Measurements from ENCODE around the gene INPP5A. TPM values are rescaled to one million over a fixed set of nuclear protein-coding genes. Genes with fewer than 3 reads are reported as not detected.
"Not testable (repeated sequence)": the region's sequence is repeated elsewhere in the genome, so short reads cannot be mapped to it uniquely, and the experiment has no call there.

The INPP5A gene
- total RNA-seq, 1 donor from 2014 or later, result 36.3 TPM

DNA sequence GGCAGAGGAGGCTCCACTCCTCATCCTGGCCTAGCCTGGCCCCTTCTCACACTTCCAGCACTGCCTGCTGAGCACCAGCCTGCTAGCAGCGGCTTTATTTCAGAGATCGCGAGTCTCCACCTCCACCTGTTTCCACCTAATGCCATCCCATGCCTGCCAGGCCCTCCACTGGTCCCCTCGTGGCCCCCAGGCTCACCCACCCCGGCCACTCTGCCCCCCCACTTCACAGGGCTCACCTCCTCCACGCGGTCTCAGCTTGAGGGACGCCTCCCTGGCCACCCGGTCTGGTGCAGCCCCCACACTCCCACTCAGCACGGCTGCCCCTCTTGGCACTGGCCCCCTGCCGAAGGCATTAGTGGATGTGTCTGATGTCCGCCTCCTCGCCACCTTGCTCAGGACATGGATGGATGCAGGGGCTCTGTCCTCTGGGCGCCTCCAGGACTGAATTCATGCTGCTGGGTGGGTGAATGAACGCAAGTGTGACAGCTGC lies 252.1 kb downstream of the INPP5A start:
- peaks cover 2% of the 10 kb centered on the region for H3K27me3 Mint-ChIP-seq (ENCODE audit: unreplicated experiment)
- no peaks in the 10 kb centered on the region for H3K9me3 Mint-ChIP-seq (ENCODE audit: unreplicated experiment)
- no peaks in the 10 kb centered on the region for H3K4me1 Mint-ChIP-seq (ENCODE audit: low read depth, unreplicated experiment)
- no peak for DNase-seq
- TF ChIP-seq, protein P1, sequence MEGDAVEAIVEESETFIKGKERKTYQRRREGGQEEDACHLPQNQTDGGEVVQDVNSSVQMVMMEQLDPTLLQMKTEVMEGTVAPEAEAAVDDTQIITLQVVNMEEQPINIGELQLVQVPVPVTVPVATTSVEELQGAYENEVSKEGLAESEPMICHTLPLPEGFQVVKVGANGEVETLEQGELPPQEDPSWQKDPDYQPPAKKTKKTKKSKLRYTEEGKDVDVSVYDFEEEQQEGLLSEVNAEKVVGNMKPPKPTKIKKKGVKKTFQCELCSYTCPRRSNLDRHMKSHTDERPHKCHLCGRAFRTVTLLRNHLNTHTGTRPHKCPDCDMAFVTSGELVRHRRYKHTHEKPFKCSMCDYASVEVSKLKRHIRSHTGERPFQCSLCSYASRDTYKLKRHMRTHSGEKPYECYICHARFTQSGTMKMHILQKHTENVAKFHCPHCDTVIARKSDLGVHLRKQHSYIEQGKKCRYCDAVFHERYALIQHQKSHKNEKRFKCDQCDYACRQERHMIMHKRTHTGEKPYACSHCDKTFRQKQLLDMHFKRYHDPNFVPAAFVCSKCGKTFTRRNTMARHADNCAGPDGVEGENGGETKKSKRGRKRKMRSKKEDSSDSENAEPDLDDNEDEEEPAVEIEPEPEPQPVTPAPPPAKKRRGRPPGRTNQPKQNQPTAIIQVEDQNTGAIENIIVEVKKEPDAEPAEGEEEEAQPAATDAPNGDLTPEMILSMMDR (IDR thresholded peaks at IDR 0.05; ENCODE audit: partially characterized antibody, unreplicated experiment), result no peak
- no peak overlapping the region for H3K4me3 Mint-ChIP-seq (ENCODE audit: unreplicated experiment)
- no peaks in the 10 kb centered on the region for H3K36me3 Mint-ChIP-seq (ENCODE audit: unreplicated experiment)
- no peak overlapping the region for H3K27ac Mint-ChIP-seq (ENCODE audit: unreplicated experiment)

DNA sequence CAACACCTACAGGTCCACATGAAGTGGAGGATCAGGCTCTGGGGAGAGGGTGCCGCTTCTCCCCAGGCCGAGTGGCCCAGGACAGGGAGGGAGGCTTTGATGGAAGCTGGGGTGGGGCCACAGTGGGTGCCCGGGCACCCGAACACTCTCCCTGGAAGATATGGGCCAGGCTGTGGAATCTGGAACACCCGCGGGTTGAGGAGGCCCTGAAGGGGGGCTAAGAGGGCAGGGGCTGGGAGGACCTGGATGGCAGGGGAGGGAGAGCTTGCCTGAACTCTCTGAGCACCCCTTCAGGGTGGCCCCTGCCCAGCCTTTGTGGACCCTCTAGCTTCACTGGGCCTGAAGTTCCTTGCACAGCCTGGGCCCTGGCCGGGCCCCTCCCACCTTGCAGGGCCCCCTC lies 252.9 kb downstream of the INPP5A start:
- H3K4me3 Mint-ChIP-seq (ENCODE audit: unreplicated experiment), result no peak overlapping the region
- peaks cover 2% of the 10 kb centered on the region for H3K27me3 Mint-ChIP-seq (ENCODE audit: unreplicated experiment)
- no peaks in the 10 kb centered on the region for H3K9me3 Mint-ChIP-seq (ENCODE audit: unreplicated experiment)
- no peak for DNase-seq
- TF ChIP-seq, protein P1 (IDR thresholded peaks at IDR 0.05; ENCODE audit: partially characterized antibody, unreplicated experiment), result no peak
- no peak overlapping the region for H3K27ac Mint-ChIP-seq (ENCODE audit: unreplicated experiment)
- H3K36me3 Mint-ChIP-seq (ENCODE audit: unreplicated experiment), result no peaks in the 10 kb centered on the region
- no peaks in the 10 kb centered on the region for H3K4me1 Mint-ChIP-seq (ENCODE audit: low read depth, unreplicated experiment)

- Mint-ChIP-seq H3K36me3 (ENCODE audit: unreplicated experiment) (no peaks in the 10 kb centered on the region), H3K27ac (ENCODE audit: unreplicated experiment) (no peak overlapping the region), H3K9me3 (ENCODE audit: unreplicated experiment) (no peaks in the 10 kb centered on the region), H3K27me3 (ENCODE audit: unreplicated experiment) (peaks cover under 1% of the 10 kb centered on the region), H3K4me3 (ENCODE audit: unreplicated experiment) (no peak overlapping the region), H3K4me1 (ENCODE audit: low read depth, unreplicated experiment) (no peaks in the 10 kb centered on the region)
- DNase-seq, result no peak
- TF ChIP-seq, protein P1 (IDR thresholded peaks at IDR 0.05; ENCODE audit: partially characterized antibody, unreplicated experiment), result no peak
These were observed 253.6 kb downstream of the INPP5A start for GRCh38 chr10:132790934-132791829.

- H3K36me3 Mint-ChIP-seq (ENCODE audit: unreplicated experiment); H3K9me3 Mint-ChIP-seq (ENCODE audit: unreplicated experiment); H3K27me3 Mint-ChIP-seq (ENCODE audit: unreplicated experiment); DNase-seq; H3K27ac Mint-ChIP-seq (ENCODE audit: unreplicated experiment); H3K4me1 Mint-ChIP-seq (ENCODE audit: low read depth, unreplicated experiment); H3K4me3 Mint-ChIP-seq (ENCODE audit: unreplicated experiment): not testable (repeated sequence)
These were observed 254.5 kb downstream of the INPP5A start for GRCh38 chr10:132792099-132792498.

- Mint-ChIP-seq H3K9me3 (ENCODE audit: unreplicated experiment) (peaks cover under 1% of the 10 kb centered on the region), H3K4me3 (ENCODE audit: unreplicated experiment) (no peak overlapping the region), H3K27me3 (ENCODE audit: unreplicated experiment) (peaks cover 5% of the 10 kb centered on the region), H3K4me1 (ENCODE audit: low read depth, unreplicated experiment) (no peaks in the 10 kb centered on the region), H3K36me3 (ENCODE audit: unreplicated experiment) (no peaks in the 10 kb centered on the region), H3K27ac (ENCODE audit: unreplicated experiment) (no peak overlapping the region)
- DNase-seq, result no peak
- TF ChIP-seq, protein P1 (IDR thresholded peaks at IDR 0.05; ENCODE audit: partially characterized antibody, unreplicated experiment), result no peak
These were observed 255.2 kb downstream of the INPP5A start for GRCh38 chr10:132792796-132793195.
